OCI-LY7 (cell line): ENCODE results near the gene ERN1. TPM values are rescaled to one million over a fixed set of nuclear protein-coding genes. Genes with fewer than 3 reads are reported as not detected.

Source experiments
- BruUV-seq: library from RNA; stranded (reverse); fragments of 400-500 nt; replicated peaks from 2 replicates; lab custom pipeline; 2021; lab: Mats Ljungman, UMichigan
- CTCF ChIA-PET: fragments of 300-600 bp; sonication (Branson Sonifier 250); formaldehyde crosslinking; loops from one replicate; lab custom pipeline; 2022; ENCODE audit warnings: antibody characterized with exemption; ENCODE audit not compliant: unreplicated experiment; lab: Charles Lee
- POLR2A ChIA-PET: fragments of 300-600 bp; sonication (Branson Sonifier 250); formaldehyde crosslinking; loops from one replicate; lab custom pipeline; 2022; ENCODE audit warnings: antibody characterized with exemption; lab: Charles Lee
- DNase-seq: peaks from one replicate; pipeline ENCODE4 v3.0.0-alpha.2; 2015; ENCODE audit warnings: low spot score
- H2AFZ ChIP-seq: fragments of 200-600 bp; sonication (generic), shearing (Covaris generic); 2 replicates; pipeline ENCODE4 v1.6.1; 2014; ENCODE audit warnings: mild to moderate bottlenecking, antibody characterized with exemption, low read length, moderate library complexity
- H3K27ac ChIP-seq: fragments of 200-600 bp; sonication (generic); 2 replicates; pipeline ENCODE4 v1.5.1; 2014; ENCODE audit warnings: mixed run types, low read depth, mild to moderate bottlenecking, moderate library complexity, low read length, inconsistent platforms; ENCODE audit not compliant: poor library complexity, severe bottlenecking
- H3K36me3 ChIP-seq: fragments of 200-600 bp; sonication (generic); 2 replicates; pipeline ENCODE4 v1.6.1; 2014; ENCODE audit warnings: mild to moderate bottlenecking, antibody characterized with exemption, low read length, moderate library complexity, mixed read lengths; ENCODE audit not compliant: insufficient read depth
- H3K4me1 ChIP-seq: fragments of 200-600 bp; sonication (generic); 2 replicates; pipeline ENCODE4 v1.5.1; 2014; ENCODE audit warnings: mild to moderate bottlenecking, low read length; ENCODE audit not compliant: insufficient read depth, poor library complexity, severe bottlenecking
- H3K4me2 ChIP-seq: fragments of 200-600 bp; sonication (generic); 2 replicates; pipeline ENCODE4 v1.6.1; 2014; ENCODE audit warnings: mild to moderate bottlenecking, low read length
- H3K4me3 ChIP-seq: fragments of 200-600 bp; sonication (generic); 2 replicates; pipeline ENCODE4 v1.5.1; 2014; ENCODE audit warnings: mild to moderate bottlenecking, low read depth, low read length; ENCODE audit not compliant: poor library complexity, severe bottlenecking
- H3K79me2 ChIP-seq: fragments of 200-600 bp; sonication (generic); 2 replicates; pipeline ENCODE4 v1.6.1; 2016; ENCODE audit warnings: low read depth, mild to moderate bottlenecking, low read length, moderate library complexity, mixed read lengths; ENCODE audit not compliant: insufficient read depth
- H3K9me2 ChIP-seq: fragments of 200-600 bp; sonication (generic); 2 replicates; pipeline ENCODE4 v1.6.1; 2016; ENCODE audit warnings: mild to moderate bottlenecking, low read length, mixed read lengths; ENCODE audit not compliant: insufficient read depth
- H3K9me3 ChIP-seq: fragments of 200-600 bp; sonication (generic); 2 replicates; pipeline ENCODE4 v1.6.1; 2014; ENCODE audit warnings: mild to moderate bottlenecking, mixed run types, low read length, mixed read lengths
- H4K20me1 ChIP-seq: fragments of 200-600 bp; sonication (generic); 2 replicates; pipeline ENCODE4 v1.6.1; 2014; ENCODE audit warnings: mild to moderate bottlenecking, antibody characterized with exemption, low read length, moderate library complexity, mixed read lengths; ENCODE audit not compliant: insufficient read depth
- CTCF ChIP-seq: fragments of 200-600 bp; sonication (generic); conservative IDR thresholded peaks from 2 replicates; pipeline ENCODE4 v1.5.1; 2014; ENCODE audit warnings: mild to moderate bottlenecking, antibody characterized with exemption, low read length, moderate library complexity, mixed read lengths
- EZH2phosphoT487 ChIP-seq: fragments of 200-600 bp; sonication (generic); IDR thresholded peaks from 2 replicates; pipeline ENCODE4 v1.6.1; 2018; ENCODE audit warnings: low read depth, borderline replicate concordance, mild to moderate bottlenecking, mixed run types, antibody characterized with exemption, low read length, moderate library complexity, mixed read lengths
- intact Hi-C: fragments of 100-400 bp; cut with micrococcal nuclease; formaldehyde crosslinking; loops from one replicate; pipeline ENCODE4 v1.10.0; 2022; ENCODE audit not compliant: unreplicated experiment
- total RNA-seq, 2 experiments: library from RNA; depleted of rRNA in 1 of 2; stranded (reverse); fragments of >200 nt in 1 of 2; shearing (Covaris generic) in 1 of 2; gene quantifications; 2 replicates each; pipeline ENCODE4 v1.2.3, GENCODE V29; 2014 to 2022

ERN1 gene
- total RNA-seq, 2 experiments from 2014 or later: 22.0 to 70.3 TPM

GRCh38 chr17:64085650-64086005, 44.3 kb downstream of the ERN1 start:
- intact Hi-C loops: no loop called here
- no peaks in the 10 kb centered on the region for H3K9me3 ChIP-seq

DNA sequence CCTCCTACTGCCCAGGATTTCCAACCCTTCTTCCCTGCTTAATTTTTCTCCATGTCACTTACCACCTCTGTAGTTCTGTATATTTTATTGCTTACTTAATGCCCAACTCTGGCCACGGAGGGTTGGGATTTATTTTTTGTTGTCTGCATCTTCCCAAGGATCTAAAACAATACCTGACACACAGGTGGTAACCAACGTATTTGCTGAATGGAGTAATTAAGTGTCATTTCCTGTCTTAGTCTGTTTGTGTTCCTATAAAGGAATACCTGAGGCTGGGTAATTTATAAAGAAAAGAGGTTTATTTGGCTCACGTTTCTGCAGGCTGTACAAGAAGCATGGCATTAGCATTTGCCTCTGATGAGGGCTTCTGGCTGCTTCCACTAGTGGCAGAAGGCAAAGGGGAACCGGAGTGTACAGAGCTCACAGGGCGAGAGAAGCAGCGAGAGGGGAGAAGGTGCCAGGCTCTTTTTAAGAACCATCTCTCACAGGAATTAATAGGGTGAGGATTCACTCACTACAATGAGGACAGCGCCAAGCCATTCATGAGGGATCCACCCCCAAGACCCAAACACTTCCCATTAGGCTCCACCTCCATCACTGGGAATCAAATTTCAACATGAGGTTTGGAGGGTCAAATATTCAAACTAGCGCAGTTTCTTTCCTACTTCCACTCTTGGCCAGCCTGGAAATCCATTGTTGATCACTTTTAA, 44.8 kb downstream of the ERN1 start:
- CTCF ChIA-PET: interaction anchor here (1.1 kb wide), 1 partner anchor 11 kb away, joined by 5 read pairs; no protein-coding TSS in a partner anchor
- peaks cover 85% of the 10 kb centered on the region for H3K4me1 ChIP-seq

More at GRCh38 chr17:64085650-64086005, 44.3 kb downstream of the ERN1 start:
- Histone ChIP-seq H3K4me1 (peaks cover 85% of the 10 kb centered on the region), H3K4me2 (no peak overlapping the region; the same call in 1 of the 2 replicates), H3K27ac (peak overlapping the region; percentile 20), H4K20me1 (no peaks in the 10 kb centered on the region), H3K4me3 (no peak overlapping the region), H3K9me2 (no peaks in the 10 kb centered on the region), H2AFZ (no peak overlapping the region), H3K36me3 (peaks cover 9% of the 10 kb centered on the region; the same call in 1 of the 2 replicates), H3K79me2 (peaks cover 10% of the 10 kb centered on the region; the same call in 1 of the 2 replicates)
- DNase-seq: no peak
- no peak for TF ChIP-seq CTCF
- no peak for TF ChIP-seq EZH2phosphoT487
- ChIA-PET CTCF (interaction anchor here (1.1 kb wide), 1 partner anchor 11 kb away, joined by 5 read pairs; no protein-coding TSS in a partner anchor), POLR2A (interaction anchor here (1.2 to 2.1 kb wide), 2 partner anchors 18 to 45 kb away, joined by 4 to 6 read pairs; no protein-coding TSS in a partner anchor)
- BruUV-seq: no TSS peak

More for the DNA sequence above, 44.8 kb downstream of the ERN1 start:
- Histone ChIP-seq H3K79me2 (peaks cover 10% of the 10 kb centered on the region; the same call in 1 of the 2 replicates), H3K9me2 (no peaks in the 10 kb centered on the region), H3K4me3 (no peak overlapping the region), H3K4me2 (peak overlapping the region; percentile 22), H3K9me3 (no peaks in the 10 kb centered on the region), H3K27ac (peak overlapping the region; percentile 20), H2AFZ (no peak overlapping the region), H3K36me3 (peaks cover 9% of the 10 kb centered on the region; the same call in 1 of the 2 replicates), H4K20me1 (no peaks in the 10 kb centered on the region)
- no TSS peak for BruUV-seq
- intact Hi-C loops: no loop called here
- POLR2A ChIA-PET: interaction anchor here (1.2 to 2.1 kb wide), 3 partner anchors 8 to 46 kb away, joined by 4 to 6 read pairs (median 5); no protein-coding TSS in a partner anchor
- TF ChIP-seq EZH2phosphoT487: no peak
- no peak for TF ChIP-seq CTCF
- DNase-seq: no peak
